MCF 10A (cell line): Measurements from ENCODE around the gene RASSF5. TPM values are rescaled to one million over a fixed set of nuclear protein-coding genes. Genes with fewer than 3 reads are reported as not detected.

Experiments
- BruUV-seq: library from RNA; stranded (reverse); fragments of 400-500 nt; replicated peaks from 2 replicates; lab custom pipeline; 2021; lab: Mats Ljungman, UMichigan
- CTCF ChIA-PET: fragments of 300-600 bp; sonication (Branson Sonifier 250); formaldehyde crosslinking; extraction: SDS; loops from one replicate; lab custom pipeline; 2021; ENCODE audit warnings: antibody characterized with exemption, inconsistent platforms; lab: Yijun Ruan, JAX
- POLR2A ChIA-PET: fragments of 300-600, 350-650 bp; sonication (Branson Sonifier 250); formaldehyde crosslinking; extraction: SDS; loops from one replicate; lab custom pipeline; 2020; ENCODE audit warnings: antibody characterized with exemption, inconsistent platforms; lab: Yijun Ruan, JAX
- DNase-seq: peaks from one replicate; pipeline ENCODE4 v3.0.0-alpha.2; 2018; ENCODE audit not compliant: unreplicated experiment
- H3K27ac Mint-ChIP-seq: one replicate; pipeline ENCODE4 v1.8.0; 2022; ENCODE audit warnings: mild to moderate bottlenecking, low read depth, mixed read lengths; ENCODE audit not compliant: unreplicated experiment
- H3K27me3 Mint-ChIP-seq: one replicate; pipeline ENCODE4 v1.8.0; 2022; ENCODE audit warnings: mixed read lengths; ENCODE audit not compliant: insufficient read depth, unreplicated experiment
- H3K36me3 Mint-ChIP-seq: one replicate; pipeline ENCODE4 v1.8.0; 2022; ENCODE audit warnings: mild to moderate bottlenecking, moderate library complexity, mixed read lengths; ENCODE audit not compliant: insufficient read depth, unreplicated experiment
- H3K4me1 Mint-ChIP-seq: one replicate; pipeline ENCODE4 v1.8.0; 2022; ENCODE audit warnings: mixed read lengths; ENCODE audit not compliant: insufficient read depth, unreplicated experiment
- H3K4me3 Mint-ChIP-seq: one replicate; pipeline ENCODE4 v1.8.0; 2022; ENCODE audit warnings: mild to moderate bottlenecking, moderate library complexity, mixed read lengths; ENCODE audit not compliant: unreplicated experiment
- H3K9me3 Mint-ChIP-seq: one replicate; pipeline ENCODE4 v1.8.0; 2022; ENCODE audit warnings: mixed read lengths; ENCODE audit not compliant: unreplicated experiment
- intact Hi-C: fragments of 100-400 bp; cut with micrococcal nuclease; formaldehyde crosslinking; loops from 2 replicates; pipeline ENCODE4 v1.14.1; 2022
- total RNA-seq: library from RNA; stranded (reverse); gene quantifications from 2 replicates; pipeline ENCODE4 v1.2.3, GENCODE V29; 2022
- TF ChIP-seq, protein P1 (sequence below): fragments of 200-600 bp; IDR thresholded peaks from one replicate; pipeline ENCODE4 v1.8.0; 2022; ENCODE audit warnings: antibody characterized with exemption, mild to moderate bottlenecking; ENCODE audit not compliant: unreplicated experiment

Gene RASSF5
- total RNA-seq, 1 experiment from 2014 or later, result 8.3 TPM

DNA sequence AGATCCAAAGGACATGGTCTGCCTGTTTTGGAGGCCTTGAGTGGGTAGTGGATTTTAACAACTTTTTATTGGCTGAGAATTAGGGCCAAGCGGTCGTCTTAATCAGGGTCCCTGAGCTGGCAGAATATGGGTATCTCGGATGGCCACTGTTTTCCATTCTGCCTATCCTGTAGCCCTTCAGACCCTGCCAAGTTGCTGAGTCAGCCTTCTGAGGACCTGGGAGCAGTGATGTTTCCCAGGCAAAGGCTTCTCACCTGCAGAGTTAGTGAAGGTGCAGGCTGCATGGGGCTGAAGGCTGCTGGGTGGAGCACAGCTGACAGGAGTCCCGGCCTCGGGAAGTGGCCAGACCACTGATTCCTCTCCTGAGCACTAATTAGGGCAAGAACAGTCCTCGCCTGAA lies 11.4 kb downstream of the RASSF5 start:
- intact Hi-C loops, result no loop called here
- Mint-ChIP-seq H3K4me1 (peaks cover 25% of the 10 kb centered on the region), H3K27me3 (no peaks in the 10 kb centered on the region), H3K36me3 (no peaks in the 10 kb centered on the region), H3K4me3 (no peak overlapping the region), H3K9me3 (no peaks in the 10 kb centered on the region), H3K27ac (no peak overlapping the region)
- no TSS peak for BruUV-seq
- DNase-seq, result no peak
- CTCF ChIA-PET, result interaction anchor here (1.0 to 3.7 kb wide), 6 partner anchors 13 to 67 kb away, joined by 3 to 19 read pairs (median 4); no protein-coding TSS in a partner anchor
- TF ChIP-seq, protein P1, sequence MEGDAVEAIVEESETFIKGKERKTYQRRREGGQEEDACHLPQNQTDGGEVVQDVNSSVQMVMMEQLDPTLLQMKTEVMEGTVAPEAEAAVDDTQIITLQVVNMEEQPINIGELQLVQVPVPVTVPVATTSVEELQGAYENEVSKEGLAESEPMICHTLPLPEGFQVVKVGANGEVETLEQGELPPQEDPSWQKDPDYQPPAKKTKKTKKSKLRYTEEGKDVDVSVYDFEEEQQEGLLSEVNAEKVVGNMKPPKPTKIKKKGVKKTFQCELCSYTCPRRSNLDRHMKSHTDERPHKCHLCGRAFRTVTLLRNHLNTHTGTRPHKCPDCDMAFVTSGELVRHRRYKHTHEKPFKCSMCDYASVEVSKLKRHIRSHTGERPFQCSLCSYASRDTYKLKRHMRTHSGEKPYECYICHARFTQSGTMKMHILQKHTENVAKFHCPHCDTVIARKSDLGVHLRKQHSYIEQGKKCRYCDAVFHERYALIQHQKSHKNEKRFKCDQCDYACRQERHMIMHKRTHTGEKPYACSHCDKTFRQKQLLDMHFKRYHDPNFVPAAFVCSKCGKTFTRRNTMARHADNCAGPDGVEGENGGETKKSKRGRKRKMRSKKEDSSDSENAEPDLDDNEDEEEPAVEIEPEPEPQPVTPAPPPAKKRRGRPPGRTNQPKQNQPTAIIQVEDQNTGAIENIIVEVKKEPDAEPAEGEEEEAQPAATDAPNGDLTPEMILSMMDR, result no peak
- POLR2A ChIA-PET, result interaction anchor here (1.1 kb wide), 1 partner anchor 17 kb away, joined by 3 read pairs; no protein-coding TSS in a partner anchor

GRCh38 chr1:206521127-206521526 lies 13.8 kb downstream of the RASSF5 start:
- Mint-ChIP-seq H3K27me3 (no peaks in the 10 kb centered on the region), H3K9me3 (no peaks in the 10 kb centered on the region), H3K4me3 (no peak overlapping the region), H3K4me1 (peaks cover 17% of the 10 kb centered on the region), H3K27ac (no peak overlapping the region), H3K36me3 (no peaks in the 10 kb centered on the region)
- TF ChIP-seq, protein P1, result no peak
- no TSS peak for BruUV-seq
- intact Hi-C loops, result no loop called here
- CTCF ChIA-PET, result interaction anchor here (0.6 to 2.5 kb wide), 5 partner anchors 14 to 61 kb away, joined by 3 to 21 read pairs (median 3); no protein-coding TSS in a partner anchor
- DNase-seq, result no peak
- POLR2A ChIA-PET, result interaction anchor here (1.3 kb wide), 1 partner anchor 14 kb away, joined by 3 read pairs; the partner anchor contains the start of gene RASSF5

- BruUV-seq, result no TSS peak
- Mint-ChIP-seq H3K36me3 (no peaks in the 10 kb centered on the region), H3K4me1 (peaks cover 18% of the 10 kb centered on the region), H3K27me3 (no peaks in the 10 kb centered on the region), H3K9me3 (no peaks in the 10 kb centered on the region), H3K4me3 (no peak overlapping the region), H3K27ac (no peak overlapping the region)
- TF ChIP-seq, protein P1, result no peak
- CTCF ChIA-PET, result interaction anchor here (0.7 to 2.5 kb wide), 6 partner anchors 15 to 62 kb away, joined by 3 to 21 read pairs (median 4); no protein-coding TSS in a partner anchor
- intact Hi-C loops, result no loop called here
- POLR2A ChIA-PET, result interaction anchor here (1.3 to 2.0 kb wide), 3 partner anchors 11 to 16 kb away, joined by 3 to 9 read pairs (median 4); partner anchors contain the start of gene RASSF5
- no peak for DNase-seq
Observed at GRCh38 chr1:206521694-206522402, 14.5 kb downstream of the RASSF5 start.

- Mint-ChIP-seq H3K27ac (peak overlapping the region; percentile 85), H3K4me3 (no peak overlapping the region), H3K9me3 (no peaks in the 10 kb centered on the region), H3K27me3 (no peaks in the 10 kb centered on the region), H3K36me3 (no peaks in the 10 kb centered on the region), H3K4me1 (peaks cover 18% of the 10 kb centered on the region)
- POLR2A ChIA-PET, result interaction anchor here (0.9 to 2.5 kb wide), 3 partner anchors 9 to 18 kb away, joined by 3 to 13 read pairs (median 3); partner anchors contain the start of gene RASSF5
- intact Hi-C loops, result loop anchor here (1.0 kb wide), 1 partner anchor 12 kb away; no protein-coding TSS in a partner anchor
- CTCF ChIA-PET, result interaction anchor here (0.7 to 3.1 kb wide), 7 partner anchors 18 to 87 kb away, joined by 3 to 23 read pairs (median 4); partner anchors contain the start of gene EIF2D
- TF ChIP-seq, protein P1, result no peak
- no TSS peak for BruUV-seq
- DNase-seq, result peak; percentile 93
Observed at GRCh38 chr1:206524739-206525364, 17.5 kb downstream of the RASSF5 start.
